HG02852 (cell line): ENCODE results near the gene BCKDK.

Experiments
- ATAC-seq: cut with Tn5 transposase; IDR thresholded peaks from one replicate; pipeline ENCODE4 v1.9.1; 2021; ENCODE audit warnings: mild to moderate bottlenecking, moderate library complexity; ENCODE audit not compliant: unreplicated experiment

BCKDK gene

DNA sequence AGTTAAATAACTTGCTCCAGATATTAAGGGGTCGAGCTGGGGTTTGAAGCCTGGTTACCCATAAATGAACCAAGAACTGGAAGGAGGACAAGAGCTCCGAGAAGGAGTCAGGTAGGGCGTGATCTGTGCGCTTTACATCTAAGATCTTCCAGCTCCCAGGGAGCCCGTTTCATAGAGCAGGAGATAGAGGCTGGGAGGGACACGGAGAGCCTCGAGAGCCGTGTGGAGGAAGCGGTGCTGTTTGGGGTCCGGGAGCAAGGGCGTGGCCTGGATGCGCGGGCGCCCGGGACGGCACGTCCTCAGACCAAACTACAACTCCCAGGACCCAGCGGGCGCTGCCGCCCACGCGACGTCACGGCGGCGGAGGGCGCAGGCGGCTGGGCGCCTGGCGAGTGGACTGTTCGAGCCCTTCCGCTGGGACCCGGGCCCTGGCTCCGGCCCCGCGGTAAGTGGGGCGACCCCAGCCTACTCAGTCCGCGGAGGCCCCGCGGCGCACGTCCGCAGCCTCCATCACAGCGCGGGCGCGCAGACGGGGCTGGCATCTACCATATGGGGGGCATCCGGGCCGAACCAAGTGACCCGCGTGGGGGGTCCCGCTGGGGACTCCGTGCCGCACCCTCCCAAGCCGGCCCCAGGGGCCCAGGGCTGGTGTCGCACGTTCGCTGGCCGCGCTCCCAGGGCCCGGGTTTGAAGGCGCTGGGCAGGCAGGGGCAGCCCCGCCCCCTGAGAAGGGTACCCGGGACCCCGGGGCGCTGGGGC, at the start of gene BCKDK:
TSS of gene BCKDK (plus strand) at position 352 of the 759 bp plus-strand sequence. CDS start 838 bp downstream, outside the sequence.
- peak; percentile 86 for ATAC-seq

DNA sequence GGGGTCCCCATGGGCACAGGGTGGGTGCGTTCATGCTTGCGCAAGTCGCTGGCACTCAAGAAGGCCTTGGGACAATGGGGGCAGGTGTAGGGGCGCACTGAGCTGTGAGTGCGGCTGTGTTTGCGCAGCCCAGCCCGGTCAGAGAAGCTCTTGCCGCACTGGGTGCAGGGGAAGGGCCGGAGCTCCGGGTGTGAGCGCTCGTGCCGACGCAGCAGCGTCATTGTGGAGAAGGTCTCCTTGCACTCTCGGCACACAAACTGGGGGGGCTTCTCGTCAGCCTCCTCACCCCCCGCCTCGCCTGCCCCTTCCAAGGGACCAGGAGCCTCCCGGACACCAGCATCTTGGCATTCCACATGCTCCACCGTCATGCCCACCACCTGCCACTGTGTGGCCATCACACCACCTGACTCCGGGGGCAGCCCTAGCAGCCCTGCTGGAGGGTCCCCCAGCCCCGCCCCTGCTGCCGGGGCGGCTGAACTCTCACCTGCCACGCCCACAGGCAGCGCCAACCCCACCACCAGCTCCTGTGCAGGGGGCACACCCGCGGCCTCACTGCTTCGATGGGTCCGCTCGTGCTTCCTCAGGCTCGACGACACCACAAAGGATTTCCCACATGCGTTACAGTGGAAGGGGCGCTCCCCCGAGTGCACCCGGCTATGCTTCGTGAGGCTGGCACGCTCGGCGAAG, 46.9 kb upstream of the BCKDK start:
- no peak for ATAC-seq

DNA sequence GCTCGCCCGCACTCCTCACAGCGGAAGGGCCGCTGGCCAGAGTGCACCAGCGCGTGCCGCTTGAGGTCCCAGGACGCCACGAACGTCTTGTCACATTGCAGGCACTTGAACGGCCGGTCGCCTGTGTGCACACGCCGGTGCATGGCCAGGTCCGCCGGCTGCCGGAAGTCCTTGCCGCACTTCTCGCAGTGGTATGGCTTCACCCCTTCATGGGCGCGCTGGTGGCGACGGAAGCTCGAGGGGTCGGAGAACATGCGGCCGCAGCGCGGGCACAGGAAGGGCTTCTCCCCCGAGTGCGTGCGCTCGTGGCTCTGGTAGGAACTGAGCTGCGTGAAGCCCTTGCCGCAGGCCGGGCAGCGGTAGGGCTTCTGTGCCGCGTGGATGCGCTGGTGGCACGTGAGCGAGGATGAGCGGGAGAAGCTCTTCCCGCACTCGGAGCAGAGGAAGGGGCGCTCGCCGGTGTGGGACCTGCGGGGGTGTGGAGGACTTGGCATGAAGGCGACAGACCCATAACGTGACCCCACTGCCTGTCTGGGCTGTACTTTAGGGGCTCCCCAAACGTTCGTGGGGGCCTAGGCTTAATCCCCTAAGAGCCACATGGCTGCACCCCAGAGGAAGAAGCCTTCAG, 46.3 kb upstream of the BCKDK start:
- no peak for ATAC-seq

DNA sequence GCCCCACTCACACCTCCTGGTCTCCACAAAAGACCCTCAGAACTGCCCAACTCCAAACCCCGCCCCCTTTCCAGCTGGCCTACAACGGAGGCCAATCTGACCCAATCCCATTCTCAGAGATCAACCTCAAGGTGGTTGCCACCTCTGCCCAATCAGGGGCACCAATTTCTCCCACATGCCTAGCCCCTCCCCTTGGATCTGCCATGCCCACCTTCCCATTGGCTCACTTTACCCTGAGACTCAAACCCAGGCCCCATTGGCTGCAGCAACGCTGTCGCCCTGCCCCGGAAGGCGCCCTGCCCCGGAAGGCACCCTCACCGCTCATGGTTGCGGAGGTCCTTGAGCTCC, 44.7 kb upstream of the BCKDK start:
- no peak for ATAC-seq

DNA sequence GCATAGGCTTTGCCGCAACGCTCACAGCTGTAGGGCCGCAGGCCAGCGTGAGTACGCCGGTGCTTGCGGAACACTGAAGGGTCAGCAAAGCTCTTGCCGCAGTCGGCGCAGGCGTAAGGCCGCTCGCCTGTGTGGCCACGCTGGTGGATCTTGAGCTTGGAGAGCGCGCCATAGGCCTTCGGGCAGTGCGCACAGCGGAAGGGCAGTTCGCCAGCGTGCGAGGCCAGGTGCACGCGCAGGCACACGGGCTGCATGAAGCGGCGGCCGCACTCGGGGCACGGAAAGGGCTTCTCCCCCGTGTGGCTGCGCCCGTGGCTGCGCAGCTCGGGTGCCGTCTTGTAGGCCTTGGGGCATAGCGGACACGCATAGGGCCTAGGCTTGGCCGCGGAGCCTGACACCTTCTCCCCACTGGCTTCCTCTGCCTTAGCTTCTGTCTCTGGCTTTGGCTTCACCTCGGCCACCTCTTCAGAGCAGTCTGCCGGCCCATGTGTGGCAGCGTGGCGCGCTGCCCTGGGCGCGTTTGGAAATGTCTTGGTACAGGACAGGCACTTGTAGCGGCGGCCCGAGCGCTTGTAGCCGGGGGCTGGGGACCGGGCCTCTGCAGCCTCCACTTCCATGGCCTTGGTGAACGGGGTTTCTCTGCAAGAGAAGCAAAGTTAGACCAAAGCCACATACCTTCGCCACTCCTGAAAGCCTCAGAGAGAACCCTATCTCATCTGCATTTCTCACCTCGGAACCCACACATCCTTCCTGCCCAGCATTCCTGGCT, 44.2 kb upstream of the BCKDK start:
- ATAC-seq: no peak

DNA sequence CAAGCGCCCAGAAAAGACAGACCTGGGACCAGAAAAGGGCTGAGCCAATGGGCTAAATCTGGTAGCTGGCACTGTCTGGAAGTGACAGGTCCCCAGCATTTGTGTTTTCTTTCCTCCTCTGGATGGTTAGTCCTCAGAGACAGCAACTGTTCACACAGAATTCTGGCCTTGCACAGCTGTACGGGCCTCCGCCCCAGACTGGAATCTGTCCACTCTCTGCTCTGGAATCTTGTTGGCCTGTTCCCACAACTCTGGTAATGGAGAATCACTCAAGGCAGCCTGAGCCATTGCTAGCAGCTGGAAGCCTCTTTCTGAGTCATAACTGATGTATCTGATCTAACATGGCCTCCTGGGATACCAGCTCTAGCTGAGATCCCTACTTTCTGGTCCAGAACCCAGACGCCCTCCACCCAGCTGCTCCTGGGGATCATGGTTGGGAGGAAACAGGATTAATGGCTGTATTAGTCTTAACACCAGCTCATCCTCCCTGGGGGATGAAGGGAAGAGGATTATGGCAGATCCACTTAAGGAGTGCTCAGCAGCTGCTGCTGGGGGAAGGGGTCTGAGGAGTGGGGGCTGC, 43.2 kb upstream of the BCKDK start:
- ATAC-seq: no peak

DNA sequence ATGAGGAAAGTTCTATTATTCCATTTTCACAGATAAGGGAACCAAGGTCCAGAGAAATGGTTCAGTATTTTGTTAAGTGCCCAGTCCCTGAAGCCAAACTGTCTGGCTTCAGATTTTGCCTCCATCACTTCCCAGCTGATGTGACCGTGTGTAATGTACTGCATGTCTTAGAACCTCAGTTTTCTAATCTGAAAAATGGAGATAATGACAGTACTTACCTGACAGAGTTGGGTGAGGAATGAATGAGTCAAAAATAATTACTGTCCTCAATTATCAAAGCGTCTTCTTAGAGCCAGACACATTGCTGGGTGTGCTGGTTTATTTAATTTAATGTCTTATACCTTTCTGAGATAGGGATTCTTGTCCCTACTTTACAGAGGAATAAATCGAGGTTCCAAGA, 40.8 kb upstream of the BCKDK start:
- no peak for ATAC-seq

DNA sequence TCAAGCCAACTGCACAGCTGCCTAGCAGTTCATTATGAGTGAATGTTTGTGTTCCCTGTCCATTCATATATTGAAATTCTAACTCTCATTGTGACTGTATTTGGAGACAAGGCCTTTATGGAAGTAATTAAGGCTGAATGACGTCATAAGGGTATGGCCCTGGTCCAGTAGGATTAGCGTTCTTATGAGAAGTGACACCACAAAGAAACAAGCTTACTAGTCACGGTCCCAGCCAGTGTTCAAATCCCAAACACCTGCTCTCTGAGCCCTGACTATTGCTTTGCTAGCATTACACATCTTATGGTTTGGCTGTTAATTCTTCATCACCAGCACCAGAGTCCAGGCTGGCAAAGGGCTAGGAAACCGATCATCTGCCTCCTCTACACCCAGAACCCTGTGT, 36.3 kb upstream of the BCKDK start:
- ATAC-seq: no peak

DNA sequence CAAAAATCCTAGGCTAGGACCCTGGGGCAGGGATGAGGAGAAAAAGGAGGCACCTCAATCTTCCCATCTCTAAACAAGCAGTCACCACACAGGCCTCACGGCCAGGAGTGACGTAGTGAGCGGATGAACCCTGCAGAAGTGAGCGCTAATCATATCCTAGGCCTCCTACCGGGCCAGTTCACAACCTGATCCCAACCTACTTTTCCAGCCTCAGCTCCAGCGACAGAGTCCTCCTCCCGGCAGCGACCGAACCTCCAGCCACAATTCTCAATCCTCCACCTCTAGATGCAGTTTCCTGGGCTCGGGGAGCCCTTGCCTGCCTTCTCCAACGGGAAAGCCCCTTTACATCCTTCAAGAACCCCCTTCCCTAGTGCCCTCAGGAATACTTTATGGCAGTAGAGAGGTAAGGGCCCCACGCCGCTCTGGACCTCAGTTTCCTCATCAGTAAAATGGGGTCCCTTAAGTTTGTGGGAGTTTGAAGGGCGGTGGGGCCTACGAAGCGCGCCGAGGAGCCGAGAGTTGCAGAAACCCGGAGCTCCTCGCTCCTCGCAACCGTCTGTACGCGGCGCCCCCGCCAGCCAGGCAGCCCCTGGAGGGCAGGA, 35.5 kb upstream of the BCKDK start:
- no peak for ATAC-seq

DNA sequence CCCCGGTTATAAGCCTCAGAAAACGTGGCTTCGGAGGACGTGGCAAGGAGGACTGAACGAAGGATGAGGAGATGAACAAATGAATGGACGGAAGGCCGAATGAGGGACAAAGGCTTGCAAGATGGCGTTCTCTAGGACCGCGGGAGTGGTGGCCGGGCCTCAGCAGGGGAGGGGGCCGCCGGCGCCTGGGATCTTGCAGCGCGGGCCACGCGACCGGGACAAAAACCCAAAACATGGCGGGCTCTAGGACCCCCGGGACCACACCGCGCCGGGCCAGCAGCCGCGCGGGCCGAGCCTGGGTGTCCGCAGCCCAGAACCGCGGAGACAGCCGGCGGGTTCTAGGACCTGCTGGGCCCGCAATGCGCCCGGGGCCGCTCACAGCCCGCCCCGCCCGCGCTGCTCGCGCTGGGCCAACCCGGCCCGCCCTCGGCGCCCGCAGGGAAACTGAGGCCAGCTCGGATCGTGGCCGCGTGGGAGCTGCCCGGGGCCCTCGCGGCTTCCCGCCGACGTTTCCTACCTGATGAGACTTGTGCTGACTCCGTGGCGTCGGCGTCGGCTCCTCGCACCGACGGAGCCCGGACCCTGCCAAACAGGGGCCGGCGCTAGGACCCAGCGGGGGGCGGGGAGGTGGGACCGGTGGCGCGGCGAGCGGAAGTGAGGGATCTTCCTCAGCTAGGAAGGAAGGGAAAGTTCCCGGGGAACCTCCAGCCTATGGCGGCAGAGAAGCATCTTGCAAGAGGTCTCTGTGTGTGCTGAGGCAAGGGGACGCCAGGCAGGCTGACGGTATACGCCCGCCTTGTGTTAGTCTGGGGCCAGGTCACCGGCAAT, 34.8 kb upstream of the BCKDK start:
- ATAC-seq: peak; percentile 46

DNA sequence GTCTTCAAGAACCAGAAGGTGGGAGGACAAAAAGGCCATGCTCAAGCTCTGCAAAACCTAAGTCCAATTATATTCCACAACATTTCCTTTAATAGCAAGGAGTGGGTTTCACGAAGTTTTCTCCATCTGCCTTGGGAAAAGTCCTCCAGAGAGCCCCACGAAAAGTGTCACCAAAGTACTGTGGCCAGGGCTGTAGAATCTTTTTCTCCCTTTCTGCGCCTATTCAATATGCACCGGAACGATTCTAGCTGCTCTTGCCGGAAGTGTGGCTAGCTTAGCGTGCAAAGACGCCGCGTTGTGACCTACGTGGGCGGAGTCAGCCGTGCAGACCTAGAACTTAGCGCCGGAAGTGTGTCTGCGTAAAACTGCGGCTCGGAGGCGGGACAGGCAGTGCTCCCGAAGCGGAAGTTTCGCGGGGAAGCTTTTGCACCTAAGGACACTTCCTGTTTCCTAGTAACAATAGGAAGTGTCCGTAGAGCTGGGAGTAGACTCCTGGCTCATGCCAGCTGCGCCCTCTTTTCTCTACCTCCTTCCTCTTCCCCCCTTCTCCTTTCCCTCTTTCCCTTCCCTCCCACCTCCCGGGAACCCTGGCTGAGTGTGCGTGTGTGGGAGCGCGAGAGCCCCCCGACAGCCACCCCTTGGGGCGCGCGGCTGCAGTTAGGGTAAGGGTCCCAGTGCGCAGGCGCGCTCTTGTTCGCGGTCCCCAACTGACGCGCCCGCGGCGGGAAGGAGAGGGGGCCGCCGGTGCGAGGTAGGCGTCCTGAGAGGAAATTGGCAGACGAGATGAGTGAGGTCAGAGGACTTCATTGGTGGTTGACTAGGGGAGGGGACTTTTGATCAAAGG, 34.0 kb upstream of the BCKDK start, which contains the start of the genes ZNF646 and ZNF668:
TSS of gene ZNF646 (plus strand) at position 453 of the 844 bp plus-strand sequence. CDS start 1,903 bp downstream, outside the sequence.
TSS of gene ZNF668 (minus strand) at position 271 of the 844 bp plus-strand sequence. CDS start 9,781 bp downstream, outside the sequence.
- ATAC-seq: peak; percentile 74

DNA sequence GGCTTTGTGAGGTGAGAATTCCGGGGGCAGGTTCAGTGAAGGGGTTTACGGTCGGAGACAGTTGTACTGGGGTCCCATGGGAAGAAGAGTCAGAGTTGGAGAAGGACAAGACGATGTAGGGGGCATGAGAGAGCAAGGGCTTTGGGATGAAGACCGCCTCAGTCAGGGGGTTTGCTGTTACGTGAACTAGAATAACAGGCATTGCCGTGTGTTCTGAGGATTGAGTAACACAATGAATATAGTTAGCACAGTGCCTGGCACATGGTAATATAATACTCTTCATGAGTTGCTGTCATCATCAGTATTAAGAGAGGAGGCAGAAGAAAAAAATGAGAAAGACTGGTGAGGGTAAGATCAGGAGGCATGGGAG, 33.4 kb upstream of the BCKDK start:
- ATAC-seq: no peak

DNA sequence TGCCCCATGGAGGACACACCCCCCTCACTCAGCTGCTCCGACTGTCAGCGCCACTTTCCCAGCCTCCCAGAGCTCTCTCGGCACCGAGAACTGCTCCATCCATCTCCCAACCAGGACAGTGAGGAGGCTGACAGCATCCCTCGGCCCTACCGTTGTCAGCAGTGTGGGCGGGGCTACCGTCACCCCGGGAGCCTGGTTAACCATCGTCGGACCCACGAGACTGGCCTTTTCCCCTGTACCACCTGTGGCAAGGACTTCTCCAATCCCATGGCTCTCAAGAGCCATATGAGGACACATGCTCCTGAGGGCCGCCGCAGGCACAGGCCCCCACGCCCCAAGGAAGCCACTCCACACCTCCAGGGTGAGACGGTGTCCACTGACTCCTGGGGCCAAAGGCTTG, 31.9 kb upstream of the BCKDK start:
- no peak for ATAC-seq

DNA sequence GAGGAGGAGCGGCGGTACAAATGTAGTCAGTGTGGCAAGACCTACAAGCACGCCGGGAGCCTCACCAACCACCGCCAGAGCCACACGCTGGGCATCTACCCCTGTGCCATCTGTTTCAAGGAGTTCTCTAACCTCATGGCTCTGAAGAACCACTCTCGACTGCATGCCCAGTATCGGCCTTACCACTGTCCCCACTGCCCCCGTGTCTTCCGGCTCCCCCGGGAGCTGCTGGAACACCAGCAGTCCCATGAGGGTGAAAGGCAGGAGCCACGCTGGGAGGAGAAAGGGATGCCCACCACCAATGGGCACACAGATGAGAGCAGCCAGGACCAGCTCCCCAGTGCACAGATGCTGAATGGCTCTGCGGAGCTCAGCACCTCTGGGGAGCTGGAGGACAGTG, 31.2 kb upstream of the BCKDK start:
- no peak for ATAC-seq

DNA sequence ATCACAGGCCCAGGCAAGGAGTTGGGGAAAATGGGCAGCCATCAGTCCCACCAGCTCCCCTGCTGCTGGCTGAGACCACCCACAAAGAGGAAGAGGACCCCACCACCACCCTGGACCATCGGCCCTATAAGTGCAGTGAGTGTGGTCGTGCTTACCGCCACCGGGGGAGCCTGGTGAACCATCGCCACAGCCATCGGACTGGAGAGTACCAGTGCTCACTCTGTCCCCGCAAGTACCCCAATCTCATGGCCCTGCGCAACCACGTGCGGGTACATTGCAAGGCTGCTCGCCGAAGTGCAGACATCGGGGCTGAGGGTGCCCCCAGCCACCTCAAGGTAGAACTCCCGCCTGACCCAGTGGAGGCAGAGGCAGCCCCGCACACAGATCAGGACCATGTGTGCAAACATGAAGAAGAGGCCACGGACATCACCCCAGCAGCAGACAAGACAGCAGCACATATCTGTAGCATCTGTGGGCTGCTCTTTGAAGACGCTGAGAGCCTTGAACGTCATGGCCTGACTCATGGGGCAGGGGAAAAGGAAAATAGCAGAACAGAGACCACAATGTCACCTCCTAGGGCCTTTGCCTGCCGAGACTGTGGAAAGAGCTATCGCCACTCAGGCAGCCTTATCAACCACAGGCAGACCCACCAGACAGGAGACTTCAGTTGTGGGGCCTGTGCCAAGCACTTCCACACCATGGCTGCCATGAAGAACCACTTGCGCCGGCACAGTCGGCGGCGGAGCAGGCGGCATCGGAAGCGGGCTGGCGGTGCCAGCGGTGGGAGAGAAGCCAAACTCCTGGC, 30.4 kb upstream of the BCKDK start:
- ATAC-seq: no peak

DNA sequence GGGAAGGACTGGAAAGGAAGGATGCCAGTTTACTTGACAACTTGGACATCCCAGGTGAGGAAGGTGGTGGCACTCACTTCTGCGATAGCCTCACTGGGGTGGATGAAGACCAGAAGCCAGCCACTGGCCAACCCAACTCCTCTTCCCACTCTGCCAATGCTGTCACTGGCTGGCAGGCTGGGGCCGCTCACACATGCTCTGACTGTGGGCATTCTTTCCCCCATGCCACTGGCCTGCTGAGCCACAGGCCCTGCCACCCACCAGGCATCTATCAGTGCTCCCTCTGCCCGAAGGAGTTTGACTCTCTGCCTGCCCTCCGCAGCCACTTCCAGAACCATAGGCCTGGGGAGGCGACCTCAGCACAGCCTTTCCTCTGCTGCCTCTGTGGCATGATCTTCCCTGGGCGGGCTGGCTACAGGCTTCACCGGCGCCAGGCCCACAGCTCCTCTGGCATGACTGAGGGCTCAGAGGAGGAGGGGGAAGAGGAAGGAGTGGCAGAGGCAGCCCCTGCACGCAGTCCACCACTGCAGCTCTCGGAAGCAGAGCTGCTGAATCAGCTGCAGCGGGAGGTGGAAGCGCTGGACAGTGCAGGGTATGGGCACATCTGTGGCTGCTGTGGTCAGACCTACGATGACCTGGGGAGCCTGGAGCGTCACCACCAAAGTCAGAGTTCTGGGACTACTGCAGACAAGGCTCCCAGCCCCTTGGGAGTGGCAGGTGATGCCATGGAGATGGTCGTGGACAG, 29.4 kb upstream of the BCKDK start:
- no peak for ATAC-seq

DNA sequence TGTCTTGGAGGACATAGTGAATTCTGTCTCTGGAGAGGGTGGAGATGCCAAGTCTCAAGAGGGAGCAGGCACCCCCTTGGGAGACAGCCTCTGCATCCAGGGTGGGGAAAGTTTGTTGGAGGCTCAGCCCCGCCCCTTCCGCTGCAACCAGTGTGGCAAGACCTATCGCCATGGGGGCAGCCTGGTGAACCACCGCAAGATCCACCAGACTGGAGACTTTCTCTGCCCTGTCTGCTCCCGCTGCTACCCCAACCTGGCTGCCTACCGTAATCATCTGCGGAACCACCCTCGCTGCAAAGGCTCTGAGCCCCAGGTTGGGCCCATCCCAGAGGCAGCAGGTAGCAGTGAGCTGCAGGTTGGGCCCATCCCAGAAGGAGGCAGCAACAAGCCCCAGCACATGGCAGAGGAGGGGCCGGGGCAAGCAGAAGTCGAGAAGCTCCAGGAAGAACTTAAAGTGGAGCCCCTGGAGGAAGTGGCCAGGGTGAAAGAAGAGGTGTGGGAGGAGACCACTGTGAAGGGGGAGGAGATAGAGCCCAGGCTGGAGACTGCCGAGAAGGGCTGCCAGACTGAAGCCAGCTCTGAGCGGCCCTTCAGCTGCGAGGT, 28.7 kb upstream of the BCKDK start:
- ATAC-seq: no peak
